GM23338 (cell line): Measurements from ENCODE around the gene LRRC34. TPM values are rescaled to one million over a fixed set of nuclear protein-coding genes. Genes with fewer than 3 reads are reported as not detected.

Experiments used
- ATAC-seq: fragments of 200-7000 bp; cut with Tn5 transposase; 3 replicates; pipeline ENCODE4 v1.9.1; 2020
- DNase-seq: peaks from one replicate; pipeline ENCODE4 v3.0.0-alpha.2; 2015; ENCODE audit warnings: low spot score
- H2AFZ ChIP-seq: fragments of 200-600 bp; sonication (generic); 2 replicates; pipeline ENCODE4 v1.8.0; 2016; ENCODE audit warnings: antibody characterized with exemption, mild to moderate bottlenecking, moderate library complexity
- H3F3A ChIP-seq: fragments of 200-600 bp; sonication (generic); replicated peaks from 2 replicates; pipeline ENCODE4 v1.8.0; 2017; ENCODE audit warnings: antibody characterized with exemption, mixed run types, low read depth
- H3K27ac ChIP-seq: fragments of 200-600 bp; sonication (generic); 2 replicates; pipeline ENCODE4 v1.6.1; 2016; ENCODE audit warnings: low read depth
- H3K27me3 ChIP-seq: fragments of 200-600 bp; sonication (generic); 2 replicates; pipeline ENCODE4 v1.8.0; 2016; ENCODE audit warnings: mild to moderate bottlenecking, mixed run types, moderate library complexity; ENCODE audit not compliant: insufficient read depth
- H3K36me3 ChIP-seq: fragments of 200-600 bp; sonication (generic); 2 replicates; pipeline ENCODE4 v1.8.0; 2016; ENCODE audit warnings: mild to moderate bottlenecking; ENCODE audit not compliant: insufficient read depth
- H3K4me1 ChIP-seq: fragments of 200-600 bp; sonication (generic); 2 replicates; pipeline ENCODE4 v1.8.0; 2016; ENCODE audit warnings: mild to moderate bottlenecking, moderate library complexity; ENCODE audit not compliant: insufficient read depth
- H3K4me2 ChIP-seq: fragments of 200-600 bp; sonication (generic); 2 replicates; pipeline ENCODE4 v1.7.1; 2017; ENCODE audit warnings: mixed run types
- H3K4me3 ChIP-seq: fragments of 200-600 bp; sonication (generic); 2 replicates; pipeline ENCODE4 v1.6.1; 2016; ENCODE audit warnings: mixed run types
- H3K79me2 ChIP-seq: fragments of 200-600 bp; sonication (generic); replicated peaks from 2 replicates; pipeline ENCODE4 v1.8.0; 2017; ENCODE audit warnings: mild to moderate bottlenecking; ENCODE audit not compliant: insufficient read depth
- H3K9me2 ChIP-seq: fragments of 200-600 bp; sonication (generic); 2 replicates; pipeline ENCODE4 v1.8.0; 2017; ENCODE audit not compliant: insufficient read depth
- H4K20me1 ChIP-seq: fragments of 200-600 bp; sonication (generic); replicated peaks from 2 replicates; pipeline ENCODE4 v1.8.0; 2017; ENCODE audit warnings: mild to moderate bottlenecking; ENCODE audit not compliant: insufficient read depth
- H3K27ac Mint-ChIP-seq: 2 replicates; pipeline ENCODE4 v1.8.0; 2020; ENCODE audit warnings: inconsistent platforms, mild to moderate bottlenecking, moderate library complexity, mixed read lengths
- H3K27me3 Mint-ChIP-seq: 3 replicates; pipeline ENCODE4 v1.8.0; 2022; ENCODE audit warnings: low read depth, mild to moderate bottlenecking, moderate library complexity, mixed read lengths, inconsistent platforms; ENCODE audit not compliant: insufficient read depth, poor library complexity
- H3K36me3 Mint-ChIP-seq: 3 replicates; pipeline ENCODE4 v1.8.0; 2021; ENCODE audit warnings: low read depth, mild to moderate bottlenecking, inconsistent platforms, moderate library complexity, mixed read lengths
- H3K4me1 Mint-ChIP-seq: 3 replicates; pipeline ENCODE4 v1.8.0; 2020; ENCODE audit warnings: mild to moderate bottlenecking, inconsistent platforms, mixed read lengths
- H3K4me3 Mint-ChIP-seq: 3 replicates; pipeline ENCODE4 v1.8.0; 2021; ENCODE audit warnings: moderate library complexity, mild to moderate bottlenecking, inconsistent platforms, mixed read lengths
- H3K9me3 Mint-ChIP-seq: 3 replicates; pipeline ENCODE4 v1.8.0; 2020; ENCODE audit warnings: moderate library complexity, mild to moderate bottlenecking, inconsistent platforms, mixed read lengths
- CREB1 ChIP-seq: fragments of 250-450 bp; sonication (Bioruptor Pico); IDR thresholded peaks from 2 replicates; pipeline ENCODE4 v1.5.0; 2020; ENCODE audit warnings: low read depth, mild to moderate bottlenecking, moderate library complexity
- ETS1 ChIP-seq: IDR thresholded peaks from 2 replicates; pipeline ENCODE4 v1.6.1; 2016; ENCODE audit warnings: antibody characterized with exemption
- EZH2phosphoT487 ChIP-seq: fragments of 200-600 bp; sonication (generic); IDR thresholded peaks from one replicate; pipeline ENCODE4 v1.8.1; 2018; ENCODE audit warnings: antibody characterized with exemption; ENCODE audit not compliant: unreplicated experiment
- JUNB ChIP-seq: IDR thresholded peaks from one replicate; pipeline ENCODE4 v1.6.1; 2016; ENCODE audit warnings: antibody characterized with exemption; ENCODE audit not compliant: unreplicated experiment
- NANOG ChIP-seq: IDR thresholded peaks from 2 replicates; pipeline ENCODE4 v1.6.1; 2016; ENCODE audit warnings: antibody characterized with exemption, borderline replicate concordance
- POLR2AphosphoS5 ChIP-seq: IDR thresholded peaks from 2 replicates; pipeline ENCODE4 v1.6.1; 2016; ENCODE audit warnings: antibody characterized with exemption, low read depth
- STAT1 ChIP-seq: IDR thresholded peaks from one replicate; pipeline ENCODE4 v1.6.1; 2016; ENCODE audit warnings: antibody characterized with exemption; ENCODE audit not compliant: unreplicated experiment
- ZNF114 ChIP-seq: fragments of 250-450 bp; sonication (Bioruptor Pico); IDR thresholded peaks from 2 replicates; pipeline ENCODE4 v1.5.0; 2020; ENCODE audit warnings: mild to moderate bottlenecking, moderate library complexity
- ZNF331 ChIP-seq: fragments of 250-450 bp; sonication (Bioruptor Pico); IDR thresholded peaks from 2 replicates; pipeline ENCODE4 v1.5.0; 2020; ENCODE audit warnings: low read depth, mild to moderate bottlenecking, moderate library complexity
- polyA plus RNA-seq: library from polyadenylated mRNA; unstranded; fragments of >200 nt; fragmentation: Nextera tagmentation; extraction: Ambion mirVana; gene quantifications from 2 replicates; pipeline ENCODE4 v1.2.1, GENCODE V29; 2016
- total RNA-seq: library from RNA; depleted of rRNA; stranded (reverse); fragments of >200 nt; shearing (Covaris generic); gene quantifications from 2 replicates; pipeline ENCODE4 v1.2.3, GENCODE V29; 2014
- TF ChIP-seq, protein P1 (sequence below): fragments of 250-450 bp; sonication (Bioruptor Pico); IDR thresholded peaks from 2 replicates; pipeline ENCODE4 v1.5.0; 2020; ENCODE audit warnings: mild to moderate bottlenecking, moderate library complexity

Gene LRRC34
- total and polyA plus RNA-seq, 2 experiments from 2014 or later: 9.1 to 15.7 TPM

GRCh38 chr3:169771497-169772304 lies 41.0 kb downstream of the LRRC34 start:
- Histone ChIP-seq H2AFZ (peak overlapping the region; percentile 28; the same call in 1 of the 2 replicates), H3K9me2 (no peaks in the 10 kb centered on the region), H3K4me3 (peak overlapping the region; percentile 96), H3K4me1 (peaks cover 27% of the 10 kb centered on the region), H3K27me3 (no peaks in the 10 kb centered on the region), H3K36me3 (peaks cover 5% of the 10 kb centered on the region), H3F3A (peaks cover 9% of the 10 kb centered on the region; the same call in 1 of the 2 replicates), H3K4me2 (peak overlapping the region; percentile 74), H3K27ac (peak overlapping the region; percentile 96), H3K79me2 (peaks cover 32% of the 10 kb centered on the region), H4K20me1 (no peaks in the 10 kb centered on the region)
- H3K4me1 Mint-ChIP-seq: peaks cover 30% of the 10 kb centered on the region
- TF ChIP-seq POLR2AphosphoS5 (0 out of 2 replicates have a peak, but pooled peaks have one; percentile 24), STAT1 (no peak)
- peaks cover 19% of the 10 kb centered on the region for H3K27me3 Mint-ChIP-seq
- peak overlapping the region; percentile 97 for H3K4me3 Mint-ChIP-seq
- ATAC-seq (peak; percentile 3), DNase-seq (peak; percentile 78)
- H3K9me3 Mint-ChIP-seq: peaks cover 9% of the 10 kb centered on the region; the same call in 1 of the 3 replicates
- peaks cover 28% of the 10 kb centered on the region for H3K36me3 Mint-ChIP-seq
- peak overlapping the region; percentile 98 for H3K27ac Mint-ChIP-seq

- H3K27ac ChIP-seq: peak within 1 kb of the TSS; percentile 98
- TF ChIP-seq ZNF331 (CRISPR knock-in tag) (no peak), JUNB (no peak), EZH2phosphoT487 (no peak), CREB1 (CRISPR knock-in tag) (peak; percentile 77), NANOG (no peak), ZNF114 (CRISPR knock-in tag) (0 out of 2 replicates have a peak, but pooled peaks have one; percentile 25), ETS1 (no peak)
- TF ChIP-seq, protein P1, sequence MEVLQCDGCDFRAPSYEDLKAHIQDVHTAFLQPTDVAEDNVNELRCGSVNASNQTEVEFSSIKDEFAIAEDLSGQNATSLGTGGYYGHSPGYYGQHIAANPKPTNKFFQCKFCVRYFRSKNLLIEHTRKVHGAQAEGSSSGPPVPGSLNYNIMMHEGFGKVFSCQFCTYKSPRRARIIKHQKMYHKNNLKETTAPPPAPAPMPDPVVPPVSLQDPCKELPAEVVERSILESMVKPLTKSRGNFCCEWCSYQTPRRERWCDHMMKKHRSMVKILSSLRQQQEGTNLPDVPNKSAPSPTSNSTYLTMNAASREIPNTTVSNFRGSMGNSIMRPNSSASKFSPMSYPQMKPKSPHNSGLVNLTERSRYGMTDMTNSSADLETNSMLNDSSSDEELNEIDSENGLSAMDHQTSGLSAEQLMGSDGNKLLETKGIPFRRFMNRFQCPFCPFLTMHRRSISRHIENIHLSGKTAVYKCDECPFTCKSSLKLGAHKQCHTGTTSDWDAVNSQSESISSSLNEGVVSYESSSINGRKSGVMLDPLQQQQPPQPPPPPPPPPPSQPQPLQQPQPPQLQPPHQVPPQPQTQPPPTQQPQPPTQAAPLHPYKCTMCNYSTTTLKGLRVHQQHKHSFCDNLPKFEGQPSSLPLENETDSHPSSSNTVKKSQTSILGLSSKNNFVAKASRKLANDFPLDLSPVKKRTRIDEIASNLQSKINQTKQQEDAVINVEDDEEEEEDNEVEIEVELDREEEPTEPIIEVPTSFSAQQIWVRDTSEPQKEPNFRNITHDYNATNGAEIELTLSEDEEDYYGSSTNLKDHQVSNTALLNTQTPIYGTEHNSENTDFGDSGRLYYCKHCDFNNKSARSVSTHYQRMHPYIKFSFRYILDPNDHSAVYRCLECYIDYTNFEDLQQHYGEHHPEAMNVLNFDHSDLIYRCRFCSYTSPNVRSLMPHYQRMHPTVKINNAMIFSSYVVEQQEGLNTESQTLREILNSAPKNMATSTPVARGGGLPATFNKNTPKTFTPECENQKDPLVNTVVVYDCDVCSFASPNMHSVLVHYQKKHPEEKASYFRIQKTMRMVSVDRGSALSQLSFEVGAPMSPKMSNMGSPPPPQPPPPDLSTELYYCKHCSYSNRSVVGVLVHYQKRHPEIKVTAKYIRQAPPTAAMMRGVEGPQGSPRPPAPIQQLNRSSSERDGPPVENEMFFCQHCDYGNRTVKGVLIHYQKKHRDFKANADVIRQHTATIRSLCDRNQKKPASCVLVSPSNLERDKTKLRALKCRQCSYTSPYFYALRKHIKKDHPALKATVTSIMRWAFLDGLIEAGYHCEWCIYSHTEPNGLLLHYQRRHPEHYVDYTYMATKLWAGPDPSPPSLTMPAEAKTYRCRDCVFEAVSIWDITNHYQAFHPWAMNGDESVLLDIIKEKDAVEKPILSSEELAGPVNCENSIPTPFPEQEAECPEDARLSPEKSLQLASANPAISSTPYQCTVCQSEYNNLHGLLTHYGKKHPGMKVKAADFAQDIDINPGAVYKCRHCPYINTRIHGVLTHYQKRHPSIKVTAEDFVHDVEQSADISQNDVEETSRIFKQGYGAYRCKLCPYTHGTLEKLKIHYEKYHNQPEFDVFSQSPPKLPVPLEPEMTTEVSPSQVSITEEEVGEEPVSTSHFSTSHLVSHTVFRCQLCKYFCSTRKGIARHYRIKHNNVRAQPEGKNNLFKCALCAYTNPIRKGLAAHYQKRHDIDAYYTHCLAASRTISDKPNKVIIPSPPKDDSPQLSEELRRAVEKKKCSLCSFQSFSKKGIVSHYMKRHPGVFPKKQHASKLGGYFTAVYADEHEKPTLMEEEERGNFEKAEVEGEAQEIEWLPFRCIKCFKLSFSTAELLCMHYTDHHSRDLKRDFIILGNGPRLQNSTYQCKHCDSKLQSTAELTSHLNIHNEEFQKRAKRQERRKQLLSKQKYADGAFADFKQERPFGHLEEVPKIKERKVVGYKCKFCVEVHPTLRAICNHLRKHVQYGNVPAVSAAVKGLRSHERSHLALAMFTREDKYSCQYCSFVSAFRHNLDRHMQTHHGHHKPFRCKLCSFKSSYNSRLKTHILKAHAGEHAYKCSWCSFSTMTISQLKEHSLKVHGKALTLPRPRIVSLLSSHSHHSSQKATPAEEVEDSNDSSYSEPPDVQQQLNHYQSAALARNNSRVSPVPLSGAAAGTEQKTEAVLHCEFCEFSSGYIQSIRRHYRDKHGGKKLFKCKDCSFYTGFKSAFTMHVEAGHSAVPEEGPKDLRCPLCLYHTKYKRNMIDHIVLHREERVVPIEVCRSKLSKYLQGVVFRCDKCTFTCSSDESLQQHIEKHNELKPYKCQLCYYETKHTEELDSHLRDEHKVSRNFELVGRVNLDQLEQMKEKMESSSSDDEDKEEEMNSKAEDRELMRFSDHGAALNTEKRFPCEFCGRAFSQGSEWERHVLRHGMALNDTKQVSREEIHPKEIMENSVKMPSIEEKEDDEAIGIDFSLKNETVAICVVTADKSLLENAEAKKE (CRISPR knock-in tag): no peak
- ATAC-seq: peak; percentile 37
These were observed 43.2 kb downstream of the LRRC34 start, which contains the start of gene ACTRT3 for GRCh38 chr3:169769287-169770181. Gene ACTRT3 (minus strand): TSS chr3:169769561. CDS start chr3:169769520, 41 bp downstream.

More at GRCh38 chr3:169769287-169770181, 43.2 kb downstream of the LRRC34 start, which contains the start of gene ACTRT3:
- Mint-ChIP-seq H3K27me3 (peaks cover 20% of the 10 kb centered on the region), H3K36me3 (peaks cover 12% of the 10 kb centered on the region), H3K4me3 (peak within 1 kb of the TSS; percentile 90), H3K27ac (peak within 1 kb of the TSS; percentile 82), H3K4me1 (peaks cover 19% of the 10 kb centered on the region), H3K9me3 (peaks cover 12% of the 10 kb centered on the region; the same call in 1 of the 3 replicates)
- Histone ChIP-seq H3K27me3 (no peaks in the 10 kb centered on the region), H3K36me3 (no peaks in the 10 kb centered on the region), H3F3A (peaks cover 9% of the 10 kb centered on the region; the same call in 1 of the 2 replicates), H2AFZ (peak within 1 kb of the TSS; percentile 95), H3K4me3 (peak within 1 kb of the TSS; percentile 88), H3K79me2 (peaks cover 12% of the 10 kb centered on the region), H3K9me2 (no peaks in the 10 kb centered on the region), H3K4me1 (peaks cover 10% of the 10 kb centered on the region), H4K20me1 (no peaks in the 10 kb centered on the region), H3K4me2 (peak within 1 kb of the TSS; percentile 95)
- DNase-seq: peak; percentile 85
